Erythroblast (primary cell): Measurements from ENCODE around the gene ANKRD63.

ENCODE experiments used
- GATA1 ChIP-seq: IDR thresholded peaks from 2 replicates; pipeline ENCODE4 v1.6.1; 2011; ENCODE audit warnings: low read depth, mild to moderate bottlenecking, control low read depth, low read length, moderate library complexity
- POLR2A ChIP-seq: IDR thresholded peaks from 2 replicates; pipeline ENCODE4 v1.6.1; 2011; ENCODE audit warnings: mild to moderate bottlenecking, low read length

- TF ChIP-seq POLR2A (no peak), GATA1 (no peak)
Observed at GRCh38 chr15:40300771-40301170, 17.9 kb upstream of the ANKRD63 start.
